K562 (cell line): ENCODE data around the gene CHRM1. TPM values are rescaled to one million over a fixed set of nuclear protein-coding genes. Genes with fewer than 3 reads are reported as not detected.

ENCODE experiments used
- COPS2 ChIP-seq: fragments of 450-650 bp; conservative IDR thresholded peaks from 2 replicates; pipeline ENCODE4 v1.6.1; 2016; ENCODE audit warnings: mild to moderate bottlenecking, moderate library complexity
- CREB1 ChIP-seq, 2 experiments: sonication (generic) in 1 of 2; formaldehyde crosslinking in 1 of 2; IDR thresholded peaks; 2 replicates each; pipeline versions ENCODE4 v1.6.1 to v1.8.0; 2012 to 2022; ENCODE audit warnings: inconsistent platforms in 1 of 2, mild to moderate bottlenecking in 1 of 2, missing genetic modification reagents in 1 of 2, moderate library complexity in 1 of 2
- DIDO1 ChIP-seq: fragments of 450-650 bp; IDR thresholded peaks from 2 replicates; pipeline ENCODE4 v1.6.1; 2016; ENCODE audit warnings: low read depth, missing biosample characterization, missing genetic modification characterization
- GATAD2B ChIP-seq: fragments of 450-650 bp; IDR thresholded peaks from 2 replicates; pipeline ENCODE4 v1.6.1; 2017; ENCODE audit warnings: mild to moderate bottlenecking, borderline replicate concordance
- KAT7 ChIP-seq: sonication (generic); formaldehyde crosslinking; IDR thresholded peaks from 2 replicates; pipeline ENCODE4 v1.8.0; 2022; ENCODE audit warnings: missing genetic modification reagents, mild to moderate bottlenecking, borderline replicate concordance
- MEIS2 ChIP-seq: fragments of 450-650 bp; IDR thresholded peaks from 2 replicates; pipeline ENCODE4 v1.6.1; 2014; ENCODE audit warnings: mild to moderate bottlenecking; ENCODE audit not compliant: partially characterized antibody
- MGA ChIP-seq: fragments of 450-650 bp; IDR thresholded peaks from 2 replicates; pipeline ENCODE4 v1.6.1; 2016; ENCODE audit warnings: mild to moderate bottlenecking, moderate library complexity
- NCOR1 ChIP-seq: fragments of 450-650 bp; IDR thresholded peaks from 2 replicates; pipeline ENCODE4 v1.6.1; 2016; ENCODE audit warnings: mild to moderate bottlenecking, moderate library complexity
- POLR2A ChIP-seq: fragments of 450-650 bp; conservative IDR thresholded peaks from 2 replicates; pipeline ENCODE4 v1.6.1; 2016
- RBFOX2 ChIP-seq: fragments of 200-400 bp; formaldehyde crosslinking; IDR thresholded peaks from 2 replicates; pipeline ENCODE4 v1.6.1; 2017; ENCODE audit warnings: low read depth, mild to moderate bottlenecking, low read length, moderate library complexity
- RFX1 ChIP-seq: fragments of 450-650 bp; IDR thresholded peaks from 2 replicates; pipeline ENCODE4 v1.6.1; 2016; ENCODE audit warnings: mild to moderate bottlenecking, moderate library complexity
- YY1 ChIP-seq, 3 experiments: IDR thresholded peaks; 2 replicates each; pipeline ENCODE4 v1.6.1; 2011; ENCODE audit warnings: low read length in 2 of 3, mild to moderate bottlenecking in 2 of 3, moderate library complexity in 2 of 3, borderline replicate concordance in 1 of 3, control low read depth in 1 of 3, low read depth in 1 of 3; ENCODE audit not compliant: insufficient read depth in 3 of 3, insufficient replicate concordance in 2 of 3, control insufficient read depth in 1 of 3, insufficient read length in 1 of 3; ENCODE audit errors: extremely low read depth in 1 of 3
- ZFPM2 ChIP-seq: fragments of 250-450 bp; sonication (Bioruptor Pico); IDR thresholded peaks from 2 replicates; pipeline ENCODE4 v1.5.1; 2022; ENCODE audit warnings: mild to moderate bottlenecking
- polyA plus RNA-seq, 8 experiments: library from polyadenylated mRNA; depleted of rRNA in 4 of 8; stranded (reverse) in 5 of 8; unstranded in 3 of 8; fragments of >200 nt; fragmentation: Nextera tagmentation in 2 of 8; fragmentation: Illumina TruSeq in 1 of 8; extraction: Ambion mirVana in 2 of 8; extraction: Trizol in 1 of 8; gene quantifications; 2 replicates each; pipeline versions ENCODE4 v1.2.1 to v1.2.3, GENCODE V29; 2011 to 2014; ENCODE audit warnings: inconsistent platforms in 1 of 8, missing spikeins in 1 of 8
- total RNA-seq, 7 experiments: library from RNA; depleted of rRNA in 6 of 7; stranded (reverse); fragments of >200 nt in 6 of 7; fragmentation: Illumina TruSeq in 2 of 7; extraction: Trizol in 2 of 7; gene quantifications; 2 replicates each; pipeline versions ENCODE4 v1.2.1 to v1.2.3, GENCODE V29; 2011 to 2021; ENCODE audit warnings: low replicate concordance in 1 of 7

CHRM1 gene
- total and polyA plus RNA-seq, 9 of the 15 experiments (the other 6 are each of a cell fraction or from before 2014, with no cell fraction given): not detected

- TF ChIP-seq MGA (no peak), CREB1 (IDR thresholded peaks at IDR 0.05) (no peak), CREB1 (CRISPR knock-in tag; IDR thresholded peaks at IDR 0.05) (no peak), GATAD2B (no peak), YY1 (IDR thresholded peaks at IDR 0.05; ENCODE audit: borderline replicate concordance in 1 of 3, control insufficient read depth in 1 of 3, extremely low read depth in 1 of 3, insufficient read depth in 3 of 3, insufficient read length in 1 of 3, insufficient replicate concordance in 2 of 3, low read depth in 1 of 3, low read length in 2 of 3) (no peak), NCOR1 (no peak), COPS2 (no peak), ZFPM2 (no peak), RBFOX2 (peak; percentile 45; the same call in 1 of the 2 replicates), MEIS2 (no peak), POLR2A (0 out of 2 replicates have a peak, but pooled peaks have one; percentile 22), KAT7 (CRISPR knock-in tag) (0 out of 2 replicates have a peak, but pooled peaks have one; percentile 22), RFX1 (no peak), DIDO1 (tag) (no peak)
- TF ChIP-seq, all 486 proteins: peak for 8
Observed at GRCh38 chr11:62883673-62884072, 37.5 kb downstream of the CHRM1 start (continued).
